CD4-positive, alpha-beta T cell treated with Interleukin-17A for 1 hour (primary cell): Measurements from ENCODE around the gene A2M.

Experiments
- DNase-seq: peaks from one replicate; pipeline ENCODE4 v3.0.0-alpha.2; 2020

The A2M gene

GRCh38 chr12:9071518-9071917, 44.2 kb downstream of the A2M start:
- DNase-seq = no peak

GRCh38 chr12:9070351-9070750, 45.4 kb downstream of the A2M start:
- no peak for DNase-seq

GRCh38 chr12:9068600-9068999, 47.1 kb downstream of the A2M start:
- no peak for DNase-seq

GRCh38 chr12:9068086-9068485, 47.6 kb downstream of the A2M start:
- DNase-seq = no peak

- DNase-seq = no peak
Observed at GRCh38 chr12:9066755-9067423, 48.8 kb downstream of the A2M start.

- no peak for DNase-seq
Observed at GRCh38 chr12:9066183-9066623, 49.5 kb downstream of the A2M start.

GRCh38 chr12:9065607-9065856, 50.2 kb downstream of the A2M start:
- no peak for DNase-seq

- DNase-seq = no peak
Observed at GRCh38 chr12:9064815-9065606, 50.7 kb downstream of the A2M start.

GRCh38 chr12:9064201-9064814, 51.4 kb downstream of the A2M start:
- peak; percentile 56 for DNase-seq

- no peak for DNase-seq
Observed at GRCh38 chr12:9052610-9053009, 63.1 kb downstream of the A2M start.

- no peak for DNase-seq
Observed at GRCh38 chr12:9051158-9051550, 64.6 kb downstream of the A2M start.

- DNase-seq = no peak
Observed at GRCh38 chr12:9050521-9051157, 65.1 kb downstream of the A2M start.

- DNase-seq = peak; percentile 74
Observed at GRCh38 chr12:9049520-9050133, 66.1 kb downstream of the A2M start.

GRCh38 chr12:9048930-9049329, 66.8 kb downstream of the A2M start:
- no peak for DNase-seq

GRCh38 chr12:9047105-9047504, 68.6 kb downstream of the A2M start:
- no peak for DNase-seq

- no peak for DNase-seq
Observed at GRCh38 chr12:9043766-9044165, 72.0 kb downstream of the A2M start.

GRCh38 chr12:9041321-9041720, 74.4 kb downstream of the A2M start:
- DNase-seq = no peak

GRCh38 chr12:9040484-9041186, 75.1 kb downstream of the A2M start:
- peak; percentile 35 for DNase-seq

- DNase-seq = peak; percentile 84
Observed at GRCh38 chr12:9039397-9039977, 76.2 kb downstream of the A2M start.

- no peak for DNase-seq
Observed at GRCh38 chr12:9037431-9037830, 78.3 kb downstream of the A2M start.

- DNase-seq = no peak
Observed at GRCh38 chr12:9036227-9036626, 79.5 kb downstream of the A2M start.

- no peak for DNase-seq
Observed at GRCh38 chr12:9034095-9034494, 81.6 kb downstream of the A2M start.
